Panc1 (cell line): Measurements from ENCODE around the gene TTC29. TPM values are rescaled to one million over a fixed set of nuclear protein-coding genes. Genes with fewer than 3 reads are reported as not detected.
"Not testable (repeated sequence)": the region's sequence is repeated elsewhere in the genome, so short reads cannot be mapped to it uniquely, and the experiment has no call there.

Source experiments
- ATAC-seq: fragments of 200-7000 bp; cut with Tn5 transposase; 2 replicates; pipeline ENCODE4 v1.9.1; 2020; ENCODE audit warnings: mild to moderate bottlenecking, moderate library complexity
- BruUV-seq: library from RNA; stranded (reverse); fragments of 400-500 nt; replicated peaks from 2 replicates; lab custom pipeline; 2021; lab: Mats Ljungman, UMichigan
- CTCF ChIA-PET: fragments of 300-600 bp; sonication (Branson Sonifier 250); formaldehyde crosslinking; loops from one replicate; lab custom pipeline; 2022; ENCODE audit warnings: antibody characterized with exemption; lab: Charles Lee
- POLR2A ChIA-PET: fragments of 300-600 bp; sonication (Branson Sonifier 250); formaldehyde crosslinking; loops from one replicate; lab custom pipeline; 2022; ENCODE audit warnings: antibody characterized with exemption; lab: Charles Lee
- DNase-seq: peaks from one replicate; pipeline ENCODE4 v3.0.0-alpha.2; 2010; ENCODE audit warnings: low read depth, low spot score
- H3K27ac ChIP-seq: 2 replicates; pipeline ENCODE4 v1.5.1; 2011; ENCODE audit warnings: mild to moderate bottlenecking, low read length, inconsistent platforms
- H3K27me3 ChIP-seq: fragments of 200-500 bp; sonication (Bioruptor generic); 2 replicates; pipeline ENCODE4 v1.6.0; 2014; ENCODE audit warnings: low read length, inconsistent platforms; ENCODE audit not compliant: control insufficient read depth, insufficient read depth
- H3K36me3 ChIP-seq: fragments of 200-500 bp; sonication (Bioruptor generic); 2 replicates; pipeline ENCODE4 v1.5.1; 2014; ENCODE audit warnings: inconsistent platforms, mild to moderate bottlenecking, low read length, moderate library complexity; ENCODE audit not compliant: control insufficient read depth, insufficient read depth
- H3K4me1 ChIP-seq: 2 replicates; pipeline ENCODE4 v1.5.1; 2011; ENCODE audit warnings: inconsistent platforms, mild to moderate bottlenecking, low read length, moderate library complexity; ENCODE audit not compliant: control insufficient read depth, insufficient read depth
- H3K4me3 ChIP-seq, 2 experiments: 2 replicates each; pipeline ENCODE4 v1.5.1; 2011 to 2012; ENCODE audit warnings: low read depth in 2 of 2, low read length in 2 of 2, mild to moderate bottlenecking in 2 of 2, inconsistent platforms in 1 of 2, moderate library complexity in 1 of 2
- H3K9me3 ChIP-seq: fragments of 200-500 bp; sonication (Bioruptor generic); 2 replicates; pipeline ENCODE4 v1.5.1; 2014; ENCODE audit warnings: low read depth, mild to moderate bottlenecking, inconsistent platforms, low read length, moderate library complexity; ENCODE audit not compliant: control insufficient read depth, insufficient read depth
- POLR2AphosphoS5 ChIP-seq: IDR thresholded peaks from 2 replicates; pipeline ENCODE4 v1.6.1; 2012; ENCODE audit warnings: mild to moderate bottlenecking, low read depth, low read length, moderate library complexity
- REST ChIP-seq, 2 experiments: IDR thresholded peaks; 2 replicates each; pipeline ENCODE4 v1.6.1; 2011 to 2012; ENCODE audit warnings: low read depth in 2 of 2, control low read depth in 1 of 2, low read length in 1 of 2, mild to moderate bottlenecking in 1 of 2, moderate library complexity in 1 of 2; ENCODE audit not compliant: insufficient read depth in 1 of 2
- SIN3A ChIP-seq: IDR thresholded peaks from 2 replicates; pipeline ENCODE4 v1.6.1; 2012; ENCODE audit warnings: low read depth, mild to moderate bottlenecking, low read length, moderate library complexity, borderline replicate concordance; ENCODE audit not compliant: insufficient read depth
- TCF7L2 ChIP-seq: IDR thresholded peaks from 2 replicates; pipeline ENCODE4 v1.6.1; 2011; ENCODE audit warnings: mild to moderate bottlenecking, low read depth, low read length, inconsistent platforms
- in situ Hi-C: cut with HindIII; loops from 2 replicates; pipeline ENCODE4 v1.10.0; 2016; ENCODE audit warnings: low sequenced_read_pairs, low pct_unique_long_range_greater_than_20kb
- intact Hi-C: fragments of 100-400 bp; cut with micrococcal nuclease; formaldehyde crosslinking; loops from one replicate; pipeline ENCODE4 v1.10.0; 2022; ENCODE audit not compliant: unreplicated experiment
- total RNA-seq: library from RNA; stranded (reverse); gene quantifications from one replicate; pipeline ENCODE4 v1.2.1, GENCODE V29; 2021; ENCODE audit not compliant: unreplicated experiment
- TF ChIP-seq, protein P1 (sequence below): fragments of 450-650 bp; IDR thresholded peaks from 2 replicates; pipeline ENCODE4 v1.5.1; 2017; ENCODE audit warnings: mild to moderate bottlenecking

The TTC29 gene
- total RNA-seq, 1 experiment from 2014 or later: not detected

DNA sequence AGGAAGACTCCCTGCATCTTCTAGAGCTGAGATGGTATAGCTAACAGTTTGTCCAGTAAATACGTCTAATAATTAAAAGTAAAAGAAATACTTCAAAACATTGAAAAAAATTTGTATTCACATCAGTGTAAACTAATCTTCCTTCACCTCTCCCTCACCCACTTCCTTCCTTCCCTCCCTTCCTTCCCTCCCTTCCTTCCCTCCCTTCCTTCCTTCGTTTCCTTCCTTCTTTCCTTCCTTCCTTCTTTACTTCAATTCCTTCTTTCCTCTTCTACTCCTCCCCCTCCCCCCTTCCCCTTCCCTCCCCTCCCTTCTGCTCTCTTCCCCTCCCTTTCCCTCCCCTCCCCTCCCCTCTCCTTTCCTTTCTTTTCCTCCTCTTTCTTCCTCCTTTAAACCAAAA is 203.2 kb downstream of the TTC29 start:
- Histone ChIP-seq H3K27me3 (no peaks in the 10 kb centered on the region), H3K36me3 (no peaks in the 10 kb centered on the region), H3K9me3 (no peaks in the 10 kb centered on the region), H3K4me3 (no peak overlapping the region), H3K27ac (no peak overlapping the region), H3K4me1 (no peaks in the 10 kb centered on the region)
- ATAC-seq (no peak), DNase-seq (no peak)
- BruUV-seq: no TSS peak
- TF ChIP-seq TCF7L2 (no peak), SIN3A (no peak), POLR2AphosphoS5 (no peak), REST (IDR thresholded peaks at IDR 0.05; ENCODE audit: insufficient read depth in 1 of 2, low read depth in 2 of 2, low read length in 1 of 2) (no peak)
- TF ChIP-seq, protein P1, sequence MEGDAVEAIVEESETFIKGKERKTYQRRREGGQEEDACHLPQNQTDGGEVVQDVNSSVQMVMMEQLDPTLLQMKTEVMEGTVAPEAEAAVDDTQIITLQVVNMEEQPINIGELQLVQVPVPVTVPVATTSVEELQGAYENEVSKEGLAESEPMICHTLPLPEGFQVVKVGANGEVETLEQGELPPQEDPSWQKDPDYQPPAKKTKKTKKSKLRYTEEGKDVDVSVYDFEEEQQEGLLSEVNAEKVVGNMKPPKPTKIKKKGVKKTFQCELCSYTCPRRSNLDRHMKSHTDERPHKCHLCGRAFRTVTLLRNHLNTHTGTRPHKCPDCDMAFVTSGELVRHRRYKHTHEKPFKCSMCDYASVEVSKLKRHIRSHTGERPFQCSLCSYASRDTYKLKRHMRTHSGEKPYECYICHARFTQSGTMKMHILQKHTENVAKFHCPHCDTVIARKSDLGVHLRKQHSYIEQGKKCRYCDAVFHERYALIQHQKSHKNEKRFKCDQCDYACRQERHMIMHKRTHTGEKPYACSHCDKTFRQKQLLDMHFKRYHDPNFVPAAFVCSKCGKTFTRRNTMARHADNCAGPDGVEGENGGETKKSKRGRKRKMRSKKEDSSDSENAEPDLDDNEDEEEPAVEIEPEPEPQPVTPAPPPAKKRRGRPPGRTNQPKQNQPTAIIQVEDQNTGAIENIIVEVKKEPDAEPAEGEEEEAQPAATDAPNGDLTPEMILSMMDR: no peak
- POLR2A ChIA-PET: no interaction called here
- in situ Hi-C loops (no loop called here), intact Hi-C loops (no loop called here)
- CTCF ChIA-PET: no interaction called here

DNA sequence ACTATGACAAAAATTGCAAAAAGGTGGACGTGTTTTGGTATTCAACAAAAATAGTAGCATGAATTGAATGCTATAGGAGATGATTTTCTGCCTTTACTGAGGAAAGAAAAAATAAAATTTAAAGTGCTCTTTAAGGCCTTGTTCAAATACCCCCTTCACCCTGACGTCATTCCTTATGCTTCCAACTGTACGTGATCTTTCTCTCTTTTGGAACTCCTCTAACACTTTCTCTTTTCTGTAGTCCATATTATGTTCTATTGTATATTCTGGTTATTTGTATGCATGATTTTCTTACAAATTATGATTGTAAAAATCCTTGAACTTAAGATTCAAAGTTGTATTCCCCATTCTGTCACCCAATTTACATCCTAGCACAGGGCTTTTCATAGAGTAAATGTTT is 206.5 kb downstream of the TTC29 start:
- H3K4me1 ChIP-seq: no peaks in the 10 kb centered on the region
- no peak overlapping the region for H3K27ac ChIP-seq
- DNase-seq (no peak), ATAC-seq (no peak)
- no peaks in the 10 kb centered on the region for H3K36me3 ChIP-seq
- ChIA-PET CTCF (no interaction called here), POLR2A (no interaction called here)
- no peak overlapping the region for H3K4me3 ChIP-seq
- no peaks in the 10 kb centered on the region for H3K27me3 ChIP-seq
- intact Hi-C loops (no loop called here), in situ Hi-C loops (no loop called here)
- BruUV-seq: no TSS peak
- no peaks in the 10 kb centered on the region for H3K9me3 ChIP-seq
- TF ChIP-seq POLR2AphosphoS5: no peak
- TF ChIP-seq TCF7L2: no peak
- TF ChIP-seq, protein P1: no peak
- no peak for TF ChIP-seq SIN3A
- no peak for TF ChIP-seq REST (IDR thresholded peaks at IDR 0.05; ENCODE audit: insufficient read depth in 1 of 2, low read depth in 2 of 2, low read length in 1 of 2)

DNA sequence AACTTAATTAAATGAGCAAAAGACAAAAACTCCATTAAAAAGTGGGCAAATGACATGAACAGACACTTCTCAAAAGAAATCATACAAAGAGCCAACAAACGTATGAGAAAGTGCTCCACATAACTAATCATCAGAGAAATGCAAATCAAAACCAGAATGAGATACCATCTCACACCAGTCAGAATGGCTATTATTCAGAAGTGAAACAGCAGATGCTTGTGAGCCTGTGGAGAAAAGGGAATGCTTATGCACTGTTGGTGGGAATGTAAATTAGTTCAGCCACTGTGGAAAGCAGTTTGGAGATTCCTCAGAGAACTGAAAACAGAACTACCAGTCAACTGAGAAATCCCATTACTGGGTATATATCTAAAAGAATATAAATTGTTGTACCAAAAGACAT is 222.1 kb downstream of the TTC29 start:
- intact Hi-C loops, POLR2A ChIA-PET, in situ Hi-C loops: not testable (repeated sequence)

More for the DNA sequence above, 222.1 kb downstream of the TTC29 start:
- H3K9me3 ChIP-seq, DNase-seq, ATAC-seq, CTCF ChIA-PET, H3K27me3 ChIP-seq, H3K27ac ChIP-seq, H3K36me3 ChIP-seq, H3K4me3 ChIP-seq, BruUV-seq, H3K4me1 ChIP-seq: not testable (repeated sequence)
